Lower leg skin (tissue), 3 donors: ENCODE measurements around the gene ERH.

Experiments
- CTCF ChIP-seq, 3 donors: fragments of 450-650 bp; IDR thresholded peaks; one replicate each; pipeline ENCODE4 v1.5.1; 2016; ENCODE audit warnings: antibody characterized with exemption in 3 of 3, mild to moderate bottlenecking in 3 of 3, moderate library complexity in 2 of 3
- POLR2A ChIP-seq, 2 donors: fragments of 450-650 bp; IDR thresholded peaks; one replicate each; pipeline ENCODE4 v1.6.1; 2016 to 2017; ENCODE audit warnings: antibody characterized with exemption in 2 of 2, mild to moderate bottlenecking in 1 of 2, moderate library complexity in 1 of 2

GRCh38 chr14:69423279-69423678, 25.2 kb upstream of the ERH start:
- TF ChIP-seq POLR2A (IDR thresholded peaks at IDR 0.05) = no peak
- no peak for TF ChIP-seq CTCF (IDR thresholded peaks at IDR 0.05)
